Panc1 (cell line): ENCODE data around the gene CARD16.

ENCODE experiments used
- POLR2AphosphoS5 ChIP-seq: IDR thresholded peaks from 2 replicates; pipeline ENCODE4 v1.6.1; 2012; ENCODE audit warnings: mild to moderate bottlenecking, low read depth, low read length, moderate library complexity
- TF ChIP-seq, protein P1 (sequence below): fragments of 450-650 bp; IDR thresholded peaks from 2 replicates; pipeline ENCODE4 v1.5.1; 2017; ENCODE audit warnings: mild to moderate bottlenecking
- TF ChIP-seq, protein P2 (sequence below), 2 experiments: IDR thresholded peaks; 2 replicates each; pipeline ENCODE4 v1.6.1; 2011 to 2012; ENCODE audit warnings: low read depth in 2 of 2, control low read depth in 1 of 2, low read length in 1 of 2, mild to moderate bottlenecking in 1 of 2, moderate library complexity in 1 of 2; ENCODE audit not compliant: insufficient read depth in 1 of 2

GRCh38 chr11:105054723-105055493 is 9.8 kb upstream of the CARD16 start:
- TF ChIP-seq, protein P1, sequence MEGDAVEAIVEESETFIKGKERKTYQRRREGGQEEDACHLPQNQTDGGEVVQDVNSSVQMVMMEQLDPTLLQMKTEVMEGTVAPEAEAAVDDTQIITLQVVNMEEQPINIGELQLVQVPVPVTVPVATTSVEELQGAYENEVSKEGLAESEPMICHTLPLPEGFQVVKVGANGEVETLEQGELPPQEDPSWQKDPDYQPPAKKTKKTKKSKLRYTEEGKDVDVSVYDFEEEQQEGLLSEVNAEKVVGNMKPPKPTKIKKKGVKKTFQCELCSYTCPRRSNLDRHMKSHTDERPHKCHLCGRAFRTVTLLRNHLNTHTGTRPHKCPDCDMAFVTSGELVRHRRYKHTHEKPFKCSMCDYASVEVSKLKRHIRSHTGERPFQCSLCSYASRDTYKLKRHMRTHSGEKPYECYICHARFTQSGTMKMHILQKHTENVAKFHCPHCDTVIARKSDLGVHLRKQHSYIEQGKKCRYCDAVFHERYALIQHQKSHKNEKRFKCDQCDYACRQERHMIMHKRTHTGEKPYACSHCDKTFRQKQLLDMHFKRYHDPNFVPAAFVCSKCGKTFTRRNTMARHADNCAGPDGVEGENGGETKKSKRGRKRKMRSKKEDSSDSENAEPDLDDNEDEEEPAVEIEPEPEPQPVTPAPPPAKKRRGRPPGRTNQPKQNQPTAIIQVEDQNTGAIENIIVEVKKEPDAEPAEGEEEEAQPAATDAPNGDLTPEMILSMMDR = no peak
- TF ChIP-seq POLR2AphosphoS5 = no peak
- TF ChIP-seq, protein P2, sequence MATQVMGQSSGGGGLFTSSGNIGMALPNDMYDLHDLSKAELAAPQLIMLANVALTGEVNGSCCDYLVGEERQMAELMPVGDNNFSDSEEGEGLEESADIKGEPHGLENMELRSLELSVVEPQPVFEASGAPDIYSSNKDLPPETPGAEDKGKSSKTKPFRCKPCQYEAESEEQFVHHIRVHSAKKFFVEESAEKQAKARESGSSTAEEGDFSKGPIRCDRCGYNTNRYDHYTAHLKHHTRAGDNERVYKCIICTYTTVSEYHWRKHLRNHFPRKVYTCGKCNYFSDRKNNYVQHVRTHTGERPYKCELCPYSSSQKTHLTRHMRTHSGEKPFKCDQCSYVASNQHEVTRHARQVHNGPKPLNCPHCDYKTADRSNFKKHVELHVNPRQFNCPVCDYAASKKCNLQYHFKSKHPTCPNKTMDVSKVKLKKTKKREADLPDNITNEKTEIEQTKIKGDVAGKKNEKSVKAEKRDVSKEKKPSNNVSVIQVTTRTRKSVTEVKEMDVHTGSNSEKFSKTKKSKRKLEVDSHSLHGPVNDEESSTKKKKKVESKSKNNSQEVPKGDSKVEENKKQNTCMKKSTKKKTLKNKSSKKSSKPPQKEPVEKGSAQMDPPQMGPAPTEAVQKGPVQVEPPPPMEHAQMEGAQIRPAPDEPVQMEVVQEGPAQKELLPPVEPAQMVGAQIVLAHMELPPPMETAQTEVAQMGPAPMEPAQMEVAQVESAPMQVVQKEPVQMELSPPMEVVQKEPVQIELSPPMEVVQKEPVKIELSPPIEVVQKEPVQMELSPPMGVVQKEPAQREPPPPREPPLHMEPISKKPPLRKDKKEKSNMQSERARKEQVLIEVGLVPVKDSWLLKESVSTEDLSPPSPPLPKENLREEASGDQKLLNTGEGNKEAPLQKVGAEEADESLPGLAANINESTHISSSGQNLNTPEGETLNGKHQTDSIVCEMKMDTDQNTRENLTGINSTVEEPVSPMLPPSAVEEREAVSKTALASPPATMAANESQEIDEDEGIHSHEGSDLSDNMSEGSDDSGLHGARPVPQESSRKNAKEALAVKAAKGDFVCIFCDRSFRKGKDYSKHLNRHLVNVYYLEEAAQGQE (IDR thresholded peaks at IDR 0.05; ENCODE audit: insufficient read depth in 1 of 2, low read depth in 2 of 2, low read length in 1 of 2) = no peak
